GM10847 (cell line): ENCODE measurements around the gene HAUS8.

ENCODE experiments used
- POLR2A ChIP-seq: IDR thresholded peaks from 2 replicates; pipeline ENCODE4 v1.6.1; 2011; ENCODE audit not compliant: insufficient read length; ENCODE audit errors: extremely low read depth

Gene HAUS8

GRCh38 chr19:17107546-17108452 is 32.5 kb upstream of the HAUS8 start:
- no peak for TF ChIP-seq POLR2A

GRCh38 chr19:17105556-17105955 is 30.3 kb upstream of the HAUS8 start:
- no peak for TF ChIP-seq POLR2A

DNA sequence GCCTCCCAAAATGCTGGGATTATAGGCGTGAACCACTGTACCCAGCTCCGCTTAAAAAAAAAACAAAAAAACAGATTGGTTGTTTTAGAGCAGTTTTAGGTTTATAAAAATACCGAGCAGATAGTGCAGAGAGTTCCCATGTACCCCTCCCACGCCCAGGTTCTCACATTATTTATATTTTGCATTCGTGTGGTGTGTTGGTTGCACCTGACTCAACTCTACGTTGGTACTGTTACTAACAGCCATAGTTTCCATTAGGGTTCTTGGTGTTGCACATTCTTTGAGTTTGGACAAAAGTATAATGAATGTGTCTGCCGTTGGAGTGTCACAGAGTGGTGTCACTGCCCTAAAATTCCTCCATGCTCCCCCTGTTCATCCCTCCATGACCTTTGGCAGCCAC is 29.4 kb upstream of the HAUS8 start:
- TF ChIP-seq POLR2A = no peak

DNA sequence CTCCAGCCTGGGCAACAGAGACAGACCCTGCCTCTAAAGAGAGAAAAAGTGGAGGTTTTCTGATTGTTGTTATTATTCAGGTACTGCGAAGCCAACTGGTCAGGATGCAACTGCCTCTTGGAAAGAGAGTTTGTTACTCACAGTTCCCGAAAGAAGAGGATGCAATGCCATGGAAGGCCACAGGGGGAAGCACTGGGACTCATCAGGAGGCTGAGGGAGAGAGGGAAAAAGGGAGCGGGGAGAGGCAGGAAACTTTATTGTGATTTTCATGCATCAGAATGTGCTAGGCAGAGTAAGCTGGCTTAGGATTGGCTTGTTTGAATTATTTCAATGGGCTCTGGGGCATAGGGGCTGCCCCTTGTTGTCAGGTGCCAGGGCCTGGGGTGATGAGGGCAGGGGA is 27.9 kb upstream of the HAUS8 start:
- no peak for TF ChIP-seq POLR2A

DNA sequence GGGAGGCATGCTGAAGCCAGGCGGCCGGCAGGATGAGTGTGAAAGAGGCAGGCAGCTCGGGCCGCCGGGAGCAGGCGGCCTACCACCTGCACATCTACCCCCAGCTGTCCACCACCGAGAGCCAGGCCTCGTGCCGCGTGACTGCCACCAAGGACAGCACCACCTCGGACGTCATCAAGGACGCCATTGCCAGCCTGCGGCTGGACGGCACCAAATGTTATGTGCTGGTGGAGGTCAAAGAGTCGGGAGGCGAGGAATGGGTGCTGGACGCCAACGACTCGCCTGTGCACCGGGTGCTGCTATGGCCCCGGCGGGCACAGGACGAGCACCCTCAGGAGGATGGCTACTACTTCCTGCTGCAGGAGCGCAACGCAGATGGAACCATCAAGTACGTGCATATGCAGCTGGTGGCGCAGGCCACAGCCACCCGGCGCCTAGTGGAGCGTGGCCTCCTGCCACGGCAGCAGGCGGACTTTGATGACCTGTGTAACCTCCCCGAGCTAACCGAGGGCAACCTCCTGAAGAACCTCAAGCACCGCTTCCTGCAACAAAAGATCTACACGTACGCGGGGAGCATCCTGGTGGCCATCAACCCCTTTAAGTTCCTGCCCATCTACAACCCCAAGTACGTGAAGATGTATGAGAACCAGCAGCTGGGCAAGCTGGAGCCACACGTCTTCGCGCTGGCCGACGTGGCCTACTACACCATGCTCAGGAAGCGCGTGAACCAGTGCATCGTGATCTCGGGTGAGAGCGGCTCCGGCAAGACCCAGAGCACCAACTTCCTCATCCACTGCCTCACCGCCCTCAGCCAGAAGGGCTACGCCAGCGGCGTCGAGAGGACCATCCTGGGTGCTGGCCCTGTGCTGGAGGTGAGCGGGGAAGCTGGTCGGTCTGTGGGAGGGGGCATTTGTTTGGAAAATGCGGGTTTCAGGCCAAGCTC is 26.7 kb upstream of the HAUS8 start:
- TF ChIP-seq POLR2A = no peak

GRCh38 chr19:17098326-17098725 is 23.1 kb upstream of the HAUS8 start:
- no peak for TF ChIP-seq POLR2A

- no peak for TF ChIP-seq POLR2A
These were observed 22.4 kb upstream of the HAUS8 start for GRCh38 chr19:17097593-17098126.

- TF ChIP-seq POLR2A = no peak
These were observed 20.1 kb upstream of the HAUS8 start for GRCh38 chr19:17095141-17095919.

DNA sequence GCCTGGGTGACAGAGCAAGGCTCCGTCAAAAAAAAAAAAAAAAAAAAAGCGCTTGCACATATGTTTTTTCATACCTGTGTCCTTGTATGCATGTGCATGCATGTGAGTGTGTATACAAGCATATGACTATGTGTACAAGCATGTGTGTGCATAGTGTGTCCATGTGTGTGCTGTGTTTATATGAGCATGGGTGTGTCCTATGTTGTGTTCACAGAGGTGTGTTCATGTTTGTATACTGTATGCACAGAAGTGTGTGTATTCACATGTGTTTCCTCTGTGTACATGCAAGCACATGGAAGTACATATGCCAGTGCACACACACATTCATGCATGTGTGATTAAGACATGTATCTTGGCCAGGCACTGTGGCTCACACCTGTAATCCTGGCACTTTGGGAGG is 17.4 kb upstream of the HAUS8 start:
- no peak for TF ChIP-seq POLR2A

DNA sequence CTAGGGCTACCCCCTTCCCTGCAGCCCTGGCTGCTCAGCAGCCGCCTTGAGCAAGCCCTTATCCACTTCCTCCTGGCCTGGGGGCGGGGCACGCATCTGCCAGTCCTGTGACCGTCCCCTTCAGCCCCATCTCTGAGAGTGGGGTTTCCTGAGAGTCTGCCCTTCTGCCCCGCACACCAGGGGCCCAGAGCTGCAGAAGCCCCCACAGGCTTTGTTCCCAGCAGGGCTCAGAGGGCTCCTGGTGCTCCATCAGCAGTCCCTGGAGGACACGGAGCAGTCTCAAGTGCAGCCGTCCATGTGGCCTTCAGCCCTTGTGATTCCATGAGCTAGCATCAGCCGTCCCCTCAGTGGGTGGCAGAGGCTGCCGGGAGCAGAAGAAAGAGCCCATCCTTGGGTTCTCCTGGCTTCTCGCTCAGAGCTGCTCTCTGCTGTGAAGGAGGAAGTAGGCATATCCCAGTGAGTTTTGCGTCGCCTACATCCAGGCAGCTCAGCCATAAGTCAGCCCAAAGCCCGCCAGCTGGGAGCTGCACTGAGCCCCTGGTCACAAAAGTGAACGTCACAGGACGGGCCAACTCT is 16.6 kb upstream of the HAUS8 start:
- no peak for TF ChIP-seq POLR2A

- TF ChIP-seq POLR2A = no peak
These were observed 15.3 kb upstream of the HAUS8 start for GRCh38 chr19:17090583-17090982.

GRCh38 chr19:17088552-17088951 is 13.3 kb upstream of the HAUS8 start:
- no peak for TF ChIP-seq POLR2A

GRCh38 chr19:17086834-17087233 is 11.6 kb upstream of the HAUS8 start:
- TF ChIP-seq POLR2A = no peak

- TF ChIP-seq POLR2A = no peak
These were observed 10.9 kb upstream of the HAUS8 start for GRCh38 chr19:17086120-17086519.
